Measurements from ENCODE around the gene ALOX12. TPM values are rescaled to one million over a fixed set of nuclear protein-coding genes. Genes with fewer than 3 reads are reported as not detected.
A peak's percentile ranks its signal among the peaks of the same experiment; 100 is the strongest.

ALOX12 gene
- total and polyA plus RNA-seq, 12 donors, result 0.04 to 0.11 TPM; not detected in 10

GRCh38 chr17:7002288-7003047 is 6.6 kb downstream of the ALOX12 start:
- Histone ChIP-seq H3K4me3 (no peak overlapping the region), H3K4me1 (peaks cover 0 to 7% (median 0%) of the 10 kb centered on the region in 9 donors), H3K9me3 (no peaks in the 10 kb centered on the region), H3K36me3 (peaks cover 0 to 75% (median 11%) of the 10 kb centered on the region in 9 donors), H3K27me3 (no peaks in the 10 kb centered on the region), H3K27ac (no peak overlapping the region)
- ATAC-seq (no peak), DNase-seq (no peak)
- TF ChIP-seq CTCF (IDR thresholded peaks at IDR 0.05), result no peak
- WGBS, 2 donors, result 91 to 96% methylated on average over 6 of the region's 6 CpGs
- intact Hi-C loops (cut with DNase I), result loop anchor here in 9 of 10 donors (1.0 to 10.0 kb wide), 8 partner anchors 84 to 1415 kb away; no protein-coding TSS in a partner anchor

- no peaks in the 10 kb centered on the region for H3K9me3 ChIP-seq
- H3K36me3 ChIP-seq, result peaks cover 0 to 75% (median 11%) of the 10 kb centered on the region in 9 donors
- H3K4me3 ChIP-seq, result no peak overlapping the region
- peaks cover 0 to 8% (median 0%) of the 10 kb centered on the region in 9 donors for H3K4me1 ChIP-seq
- intact Hi-C loops (cut with DNase I), result loop anchor here (1.0 to 10.0 kb wide), 10 partner anchors 85 to 1416 kb away; no protein-coding TSS in a partner anchor
- WGBS, 2 donors, result 94 to 99% methylated on average over 2 of the region's 2 CpGs
- ATAC-seq, result no peak
- no peak for DNase-seq
- TF ChIP-seq CTCF (IDR thresholded peaks at IDR 0.05), result no peak
- H3K27me3 ChIP-seq, result no peaks in the 10 kb centered on the region
- no peak overlapping the region for H3K27ac ChIP-seq
Measured at GRCh38 chr17:7003745-7004144, 7.9 kb downstream of the ALOX12 start.

DNA sequence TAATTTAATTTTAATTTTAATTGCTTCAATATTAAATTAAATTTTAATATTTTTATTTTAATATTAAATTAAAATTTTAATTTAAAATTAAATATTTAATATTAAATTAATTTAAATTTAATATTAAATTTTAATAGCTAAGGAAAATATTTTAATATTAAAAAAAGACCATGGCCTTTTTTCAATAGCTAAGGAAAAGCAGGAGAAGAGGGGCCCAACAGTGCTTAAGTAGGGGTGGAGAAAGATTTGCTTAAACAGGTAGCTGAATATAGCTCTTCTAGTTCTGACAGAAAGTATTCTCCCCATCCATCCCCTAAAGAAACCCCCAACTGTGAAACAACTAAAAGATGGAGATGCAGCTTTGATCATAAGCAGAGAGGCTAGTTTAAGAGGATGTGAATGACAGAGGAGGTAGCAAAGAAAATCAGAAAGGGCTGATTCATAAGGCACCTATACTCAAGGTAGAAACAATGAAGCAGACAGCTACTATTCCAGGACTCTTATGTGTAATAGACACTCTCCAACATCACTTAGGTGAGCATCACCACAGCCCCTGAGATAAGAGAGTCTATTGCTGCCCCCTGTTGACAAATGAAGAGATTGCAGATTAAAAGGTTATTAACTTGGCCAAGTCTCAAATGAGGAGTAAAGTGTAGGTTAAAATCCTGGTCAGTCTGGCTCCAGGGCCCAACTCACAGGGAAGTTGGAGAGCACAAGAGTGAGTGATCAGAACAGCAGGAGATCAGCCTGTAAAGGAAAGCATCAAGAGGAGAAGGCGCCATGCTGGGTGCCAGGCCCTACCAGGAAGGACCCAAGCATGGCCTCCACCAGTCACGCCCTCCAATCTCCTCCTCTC is 8.8 kb downstream of the ALOX12 start:
- Histone ChIP-seq H3K36me3 (peaks cover 0 to 75% (median 15%) of the 10 kb centered on the region in 9 donors), H3K4me3 (no peak overlapping the region), H3K27ac (no peak overlapping the region), H3K4me1 (peaks cover 0 to 13% (median 4%) of the 10 kb centered on the region in 9 donors), H3K27me3 (no peaks in the 10 kb centered on the region), H3K9me3 (no peaks in the 10 kb centered on the region)
- ATAC-seq (peak; percentile 50 to 80 (median 72)), DNase-seq (peak in 1 of 2 donors; percentile 36)
- TF ChIP-seq CTCF (IDR thresholded peaks at IDR 0.05), result peak; percentile 64 to 81 (median 73)
- intact Hi-C loops (cut with DNase I), result loop anchor here (1.0 to 10.0 kb wide), 10 partner anchors 90 to 1417 kb away; no protein-coding TSS in a partner anchor
- WGBS, 2 donors, result 86 to 93% methylated on average over 2 of the region's 2 CpGs

GRCh38 chr17:7005716-7006115 is 9.9 kb downstream of the ALOX12 start:
- peaks cover 0 to 73% (median 16%) of the 10 kb centered on the region in 9 donors for H3K36me3 ChIP-seq
- no peaks in the 10 kb centered on the region for H3K9me3 ChIP-seq
- H3K27ac ChIP-seq, result no peak overlapping the region
- TF ChIP-seq CTCF (IDR thresholded peaks at IDR 0.05), result no peak
- H3K27me3 ChIP-seq, result no peaks in the 10 kb centered on the region
- ATAC-seq, result no peak
- 76 to 90% methylated on average over 6 to 7 of the region's 7 CpGs for WGBS, 2 donors
- H3K4me1 ChIP-seq, result peaks cover 2 to 24% (median 12%) of the 10 kb centered on the region in 9 donors
- no peak for DNase-seq
- no peak overlapping the region for H3K4me3 ChIP-seq
- intact Hi-C loops (cut with DNase I), result loop anchor here (1.0 to 10.0 kb wide), 6 partner anchors 91 to 341 kb away; no protein-coding TSS in a partner anchor

Data from heart right ventricle (tissue), 16 donors.